GM19240 (cell line): Measurements from ENCODE around the gene BLTP3B.
A peak's percentile ranks its signal among the peaks of the same experiment; 100 is the strongest.
"Not testable (repeated sequence)": the region's sequence is repeated elsewhere in the genome, so short reads cannot be mapped to it uniquely, and the experiment has no call there.

Experiments
- DNase-seq: peaks from one replicate; pipeline ENCODE4 v3.0.0; 2011; ENCODE audit warnings: low spot score; ENCODE audit not compliant: insufficient read length

Gene BLTP3B, protein sequence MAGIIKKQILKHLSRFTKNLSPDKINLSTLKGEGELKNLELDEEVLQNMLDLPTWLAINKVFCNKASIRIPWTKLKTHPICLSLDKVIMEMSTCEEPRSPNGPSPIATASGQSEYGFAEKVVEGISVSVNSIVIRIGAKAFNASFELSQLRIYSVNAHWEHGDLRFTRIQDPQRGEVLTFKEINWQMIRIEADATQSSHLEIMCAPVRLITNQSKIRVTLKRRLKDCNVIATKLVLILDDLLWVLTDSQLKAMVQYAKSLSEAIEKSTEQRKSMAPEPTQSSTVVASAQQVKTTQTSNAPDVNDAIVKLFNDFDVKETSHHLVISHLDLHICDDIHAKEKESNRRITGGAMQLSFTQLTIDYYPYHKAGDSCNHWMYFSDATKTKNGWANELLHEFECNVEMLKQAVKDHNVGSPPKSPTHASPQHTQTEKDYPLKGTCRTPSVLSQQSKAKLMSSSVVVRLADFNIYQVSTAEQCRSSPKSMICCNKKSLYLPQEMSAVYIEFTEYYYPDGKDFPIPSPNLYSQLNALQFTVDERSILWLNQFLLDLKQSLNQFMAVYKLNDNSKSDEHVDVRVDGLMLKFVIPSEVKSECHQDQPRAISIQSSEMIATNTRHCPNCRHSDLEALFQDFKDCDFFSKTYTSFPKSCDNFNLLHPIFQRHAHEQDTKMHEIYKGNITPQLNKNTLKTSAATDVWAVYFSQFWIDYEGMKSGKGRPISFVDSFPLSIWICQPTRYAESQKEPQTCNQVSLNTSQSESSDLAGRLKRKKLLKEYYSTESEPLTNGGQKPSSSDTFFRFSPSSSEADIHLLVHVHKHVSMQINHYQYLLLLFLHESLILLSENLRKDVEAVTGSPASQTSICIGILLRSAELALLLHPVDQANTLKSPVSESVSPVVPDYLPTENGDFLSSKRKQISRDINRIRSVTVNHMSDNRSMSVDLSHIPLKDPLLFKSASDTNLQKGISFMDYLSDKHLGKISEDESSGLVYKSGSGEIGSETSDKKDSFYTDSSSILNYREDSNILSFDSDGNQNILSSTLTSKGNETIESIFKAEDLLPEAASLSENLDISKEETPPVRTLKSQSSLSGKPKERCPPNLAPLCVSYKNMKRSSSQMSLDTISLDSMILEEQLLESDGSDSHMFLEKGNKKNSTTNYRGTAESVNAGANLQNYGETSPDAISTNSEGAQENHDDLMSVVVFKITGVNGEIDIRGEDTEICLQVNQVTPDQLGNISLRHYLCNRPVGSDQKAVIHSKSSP (N-terminal part only)

DNA sequence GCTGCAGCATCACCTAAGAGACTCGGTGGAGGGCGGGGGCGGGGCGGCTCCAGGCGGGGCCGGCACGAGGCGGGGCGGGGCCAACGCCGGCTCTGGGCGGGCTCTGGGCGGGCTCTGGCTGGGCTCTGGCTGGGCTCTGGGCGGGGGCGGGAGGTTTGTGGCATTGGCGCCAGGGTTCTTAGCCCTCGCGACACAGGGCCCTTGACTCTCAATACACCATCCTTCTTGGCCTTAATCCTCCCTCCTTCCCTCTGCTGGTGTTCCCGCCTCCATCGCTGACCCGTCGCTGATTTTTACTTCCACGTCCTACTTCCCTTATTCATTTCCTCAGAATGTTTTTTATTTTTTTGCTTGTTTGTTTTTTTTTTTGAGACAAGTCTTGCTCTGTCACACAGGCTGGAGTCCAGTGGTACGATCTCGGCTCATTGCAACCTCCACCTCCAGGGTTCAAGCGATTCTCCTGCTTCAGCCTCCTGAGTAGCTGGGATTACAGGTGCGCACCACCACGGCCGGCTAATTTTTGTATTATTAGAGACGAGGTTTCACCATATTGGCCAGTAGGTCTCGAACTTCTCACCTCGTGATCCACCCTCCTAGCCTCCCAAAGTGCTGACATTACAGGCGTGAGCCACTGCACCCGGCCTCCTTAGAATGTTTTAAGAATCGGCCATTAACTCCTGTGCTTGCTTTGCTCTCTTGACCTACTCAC, at the start of gene BLTP3B:
TSS of gene BLTP3B (minus strand) at position 24 of the 709 bp plus-strand sequence. CDS start 239 bp downstream, outside the sequence.
- peak; percentile 48 for DNase-seq

DNA sequence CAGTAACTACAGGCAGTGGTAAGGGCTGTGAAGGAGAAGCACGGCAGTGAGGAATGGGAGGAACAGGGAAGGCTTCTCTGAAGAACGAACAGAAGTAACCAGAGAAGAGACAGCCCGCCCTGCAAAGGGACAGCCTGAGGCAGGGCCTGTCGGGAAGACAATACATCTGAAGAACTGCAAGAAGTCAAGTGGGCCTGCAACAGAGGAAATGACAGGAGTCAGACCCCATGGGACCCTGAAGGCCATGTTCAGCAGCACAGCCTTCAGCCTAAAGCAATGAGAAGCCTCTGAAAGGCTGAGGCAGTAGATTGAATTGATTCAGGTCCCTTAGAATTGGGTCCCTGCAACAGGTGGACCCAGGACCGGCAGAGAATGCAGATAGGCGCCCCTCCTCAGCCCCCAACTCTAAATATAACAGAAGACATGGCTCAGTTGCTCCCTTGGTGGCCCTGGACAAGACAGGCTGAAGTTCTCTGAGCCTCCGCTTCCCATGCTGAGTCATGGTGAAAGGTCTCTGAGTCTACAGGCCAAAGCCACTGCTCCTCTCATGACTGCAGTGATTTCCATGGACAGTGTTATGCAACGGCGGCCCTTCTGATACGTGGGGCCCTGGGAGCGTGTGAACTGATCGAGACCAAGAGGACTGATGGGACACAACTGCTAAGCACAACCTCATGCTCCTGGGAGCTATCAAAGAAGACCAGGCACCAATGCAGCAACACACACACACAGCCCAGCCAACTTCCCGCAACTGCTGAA, 47.1 kb upstream of the BLTP3B start:
- DNase-seq = no peak

DNA sequence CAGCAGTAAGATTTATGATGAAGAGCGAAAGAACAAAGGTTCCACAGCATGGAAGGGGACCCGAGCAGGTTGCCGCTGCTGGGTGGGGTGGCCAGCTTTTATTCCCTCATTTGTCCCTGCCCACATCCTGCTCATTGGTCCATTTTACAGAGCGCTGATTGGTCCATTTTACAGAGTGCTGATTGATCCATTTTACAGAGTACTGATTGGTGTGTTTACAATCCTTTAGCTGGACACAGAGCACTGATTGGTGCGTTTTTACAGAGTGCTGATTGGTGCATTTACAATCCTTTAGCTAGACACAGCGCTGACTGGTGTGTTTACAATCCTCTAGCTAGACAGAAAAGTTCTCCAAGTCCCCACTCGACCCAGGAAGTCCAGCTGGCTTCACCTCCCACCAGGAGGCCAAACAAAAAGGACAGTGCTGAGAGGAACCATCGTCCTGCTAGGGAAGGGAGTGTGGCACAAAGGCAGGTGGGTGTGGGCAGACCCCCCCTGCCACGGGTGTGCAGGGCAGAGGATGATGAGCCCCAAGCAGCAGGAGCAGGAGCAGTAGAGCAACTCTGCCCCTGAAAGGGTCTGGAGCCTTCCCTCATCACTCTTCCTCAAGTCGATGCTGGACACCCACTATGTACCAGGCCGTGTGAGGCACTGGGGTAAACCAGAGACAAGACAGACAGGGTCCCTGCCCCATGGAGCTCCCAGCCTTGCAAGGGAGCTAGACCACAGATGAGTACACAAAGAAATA, 46.4 kb upstream of the BLTP3B start:
- DNase-seq = not testable (repeated sequence)

DNA sequence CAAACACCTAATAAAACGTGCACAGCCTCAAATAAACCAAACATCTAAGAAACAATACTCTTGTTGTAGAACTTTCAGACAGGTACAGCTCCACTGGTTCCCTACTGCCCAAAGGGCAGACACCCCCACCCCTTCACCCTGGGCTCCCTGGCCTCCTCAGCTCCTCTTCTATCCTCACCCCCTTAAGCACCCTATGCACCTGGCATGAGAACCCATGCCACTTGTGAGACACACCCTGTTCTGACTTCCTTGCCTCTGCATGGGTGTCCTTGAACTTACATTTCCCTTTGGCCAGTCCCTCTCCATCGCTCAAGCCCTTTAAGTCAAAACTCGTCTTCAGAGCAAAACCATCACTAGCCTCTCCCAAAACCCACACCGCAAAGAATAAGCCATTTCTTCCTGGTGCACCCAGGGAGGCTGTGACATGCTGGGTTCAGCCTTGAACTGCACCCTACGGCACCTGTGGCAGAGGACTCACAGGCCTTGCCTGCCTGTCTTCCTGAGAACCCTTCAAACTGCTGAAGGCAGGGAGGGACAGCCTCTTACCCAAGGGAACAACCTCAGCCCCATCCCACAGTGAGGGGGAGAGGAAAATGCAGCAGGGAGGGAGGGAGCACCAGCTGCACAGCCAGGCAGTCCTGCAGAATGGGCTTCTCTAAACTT, 45.3 kb upstream of the BLTP3B start:
- DNase-seq = no peak

DNA sequence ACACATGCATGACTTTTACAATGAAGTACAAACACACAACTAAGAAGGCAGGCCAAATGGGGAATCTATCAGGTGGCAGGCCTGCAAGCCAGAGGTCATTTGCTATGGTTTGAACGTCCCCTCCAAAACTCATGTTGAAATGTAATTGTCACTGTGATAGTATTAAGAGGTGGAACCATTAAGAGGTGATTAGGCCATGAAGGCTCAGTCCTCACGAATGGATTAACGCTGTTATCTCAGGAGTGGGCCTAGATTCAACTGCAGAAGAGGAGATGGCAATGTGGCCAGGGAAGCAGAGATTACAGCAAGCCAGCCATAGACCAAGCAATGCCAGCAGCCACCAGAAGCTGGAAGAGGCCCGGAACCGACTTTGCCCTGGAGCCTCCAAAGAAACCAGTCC, 44.4 kb upstream of the BLTP3B start:
- no peak for DNase-seq

DNA sequence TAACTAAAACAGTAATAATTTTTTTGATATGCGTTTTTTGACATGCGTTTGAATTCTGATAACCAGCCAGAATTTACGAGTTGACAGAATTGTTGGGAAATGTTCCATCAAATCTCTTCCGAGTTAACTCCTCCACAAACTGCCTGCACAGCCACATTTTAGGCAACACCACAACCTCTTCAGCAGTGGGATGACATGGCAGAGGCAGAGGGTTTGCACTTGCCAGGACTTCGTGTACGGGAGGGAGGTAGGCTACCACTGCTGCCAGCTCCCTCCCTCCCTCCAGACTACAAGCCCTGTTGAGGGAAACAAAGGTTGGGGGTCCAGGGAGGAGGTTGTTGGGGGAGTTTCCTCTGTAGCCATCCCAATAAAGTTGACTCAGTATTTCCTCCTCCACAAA, 43.4 kb upstream of the BLTP3B start:
- DNase-seq = no peak

DNA sequence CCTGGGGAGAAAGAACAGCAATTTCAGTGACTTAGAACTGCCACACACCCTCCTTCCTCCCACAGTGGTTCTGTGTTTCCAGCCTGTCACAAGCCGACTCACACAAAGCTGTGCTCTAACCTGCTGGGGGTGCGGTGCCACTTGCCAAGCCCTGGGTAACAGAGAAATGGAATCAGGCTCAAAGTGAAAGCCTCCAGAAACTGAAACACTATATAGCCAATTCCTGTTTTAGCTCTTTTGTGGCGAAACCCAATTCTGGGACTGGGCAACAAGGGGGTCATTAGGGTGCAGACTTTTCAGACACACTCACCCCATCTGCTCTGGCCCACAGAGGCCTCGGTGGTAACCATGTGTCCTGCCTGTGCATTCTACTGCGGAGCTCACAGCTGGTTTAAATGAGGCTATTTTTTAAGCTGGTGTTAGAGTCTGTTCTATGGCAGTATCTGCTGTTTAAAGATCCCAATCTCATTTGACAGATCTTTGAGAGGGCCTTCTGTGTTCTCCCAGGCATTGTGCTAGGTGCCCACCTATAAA, 42.8 kb upstream of the BLTP3B start:
- peak; percentile 6 for DNase-seq

DNA sequence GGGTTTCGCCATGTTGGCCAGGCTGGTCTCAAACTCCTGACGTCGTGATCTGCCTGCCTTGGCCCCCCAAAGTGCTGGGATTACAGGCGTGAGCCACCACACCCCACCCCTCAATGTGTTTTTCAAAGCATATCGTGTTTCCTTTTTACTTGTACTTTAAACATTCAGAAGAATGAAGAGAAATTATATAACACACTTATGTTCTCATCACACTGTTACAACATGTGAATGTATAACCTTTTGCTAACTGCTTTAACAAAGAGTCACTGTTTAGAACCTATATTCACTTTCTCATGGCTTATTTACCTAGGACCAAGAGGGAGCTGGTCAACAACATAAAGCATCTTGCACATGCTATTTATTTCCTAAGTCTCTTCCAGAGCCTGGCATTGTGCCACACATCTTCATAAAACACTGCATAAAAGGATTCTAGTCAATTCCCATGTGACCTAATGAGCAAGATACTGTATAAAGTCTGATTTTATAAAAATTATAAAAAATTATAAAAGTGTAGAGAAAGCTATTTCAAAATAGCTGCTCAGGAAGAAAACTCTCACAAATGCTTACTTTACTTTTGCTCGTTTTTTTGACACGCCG, 42.0 kb upstream of the BLTP3B start:
- no peak for DNase-seq

DNA sequence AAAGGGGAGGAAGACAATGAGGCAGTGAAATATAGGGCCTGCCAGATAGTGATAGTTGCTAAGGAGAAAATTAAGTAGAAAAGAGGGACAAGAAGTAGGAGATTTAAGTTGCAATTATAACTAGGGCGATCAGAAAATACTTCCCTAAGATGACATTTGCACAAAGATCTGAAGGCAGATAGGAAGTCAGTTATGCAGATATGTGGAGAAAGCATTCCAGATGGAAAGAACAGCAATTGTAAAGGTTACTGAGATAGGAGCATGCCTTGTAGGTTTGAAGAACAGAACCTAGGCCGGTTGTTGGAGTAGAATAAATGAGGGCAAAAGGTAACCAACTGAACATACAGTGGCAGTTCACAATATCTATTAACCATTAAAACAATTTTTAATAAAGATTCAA, 36.6 kb upstream of the BLTP3B start:
- DNase-seq = no peak

DNA sequence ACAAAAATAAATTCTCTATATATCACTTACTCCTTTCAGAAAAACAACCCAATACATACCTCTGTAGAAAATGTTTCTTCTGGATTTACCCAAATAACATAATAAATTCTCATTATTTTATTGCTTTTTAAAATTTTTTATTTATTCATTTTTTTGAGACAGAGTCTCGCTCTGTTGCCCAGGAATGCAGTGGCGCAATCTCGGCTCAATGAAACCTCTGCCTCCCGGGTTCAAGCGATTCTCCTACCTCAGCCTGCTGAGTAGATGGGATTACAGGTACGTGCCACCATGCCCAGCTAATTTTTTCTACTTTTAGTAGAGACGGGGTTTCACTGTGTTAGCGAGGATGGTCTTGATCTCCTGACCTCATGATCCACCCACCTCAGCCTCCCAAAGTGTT, 33.8 kb upstream of the BLTP3B start:
- not testable (repeated sequence) for DNase-seq

DNA sequence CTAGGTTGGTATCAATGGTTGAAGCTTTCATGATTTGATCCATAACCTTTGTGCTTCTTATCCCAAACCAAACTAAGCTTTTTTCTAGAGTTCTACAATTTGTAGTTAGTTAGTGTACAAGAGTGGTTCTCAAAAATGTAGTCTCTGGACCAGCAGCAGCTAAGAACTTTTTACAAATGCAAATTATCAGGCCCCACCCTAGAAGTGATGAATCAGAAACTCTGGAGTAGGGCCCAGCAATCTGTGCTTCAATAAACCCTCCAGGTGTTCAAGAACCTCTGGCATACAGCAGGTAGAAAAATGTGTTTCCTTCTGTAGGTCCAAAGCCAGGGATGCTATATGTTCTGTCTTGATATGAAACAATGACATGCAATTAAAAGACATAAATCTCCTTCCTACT, 31.8 kb upstream of the BLTP3B start:
- DNase-seq = no peak

DNA sequence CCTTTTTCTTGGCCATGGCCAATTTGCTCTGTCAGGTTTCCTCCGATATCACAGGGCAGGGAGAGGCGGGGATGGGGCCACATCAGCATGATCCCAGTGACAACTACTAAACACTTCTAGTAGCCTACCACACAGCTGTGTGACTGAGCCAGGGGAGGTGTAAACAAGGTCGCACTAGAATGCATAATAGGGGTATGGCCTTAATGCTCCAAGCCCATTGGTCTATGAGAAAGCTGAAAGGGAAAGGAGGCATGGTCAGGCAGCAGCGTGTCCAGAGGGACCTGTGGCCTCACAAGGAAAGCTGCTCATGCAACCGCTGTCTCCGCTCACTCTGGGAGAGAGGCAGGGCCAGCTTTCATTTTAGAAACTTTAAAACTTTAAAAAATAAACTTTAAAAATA, 30.4 kb upstream of the BLTP3B start:
- no peak for DNase-seq

DNA sequence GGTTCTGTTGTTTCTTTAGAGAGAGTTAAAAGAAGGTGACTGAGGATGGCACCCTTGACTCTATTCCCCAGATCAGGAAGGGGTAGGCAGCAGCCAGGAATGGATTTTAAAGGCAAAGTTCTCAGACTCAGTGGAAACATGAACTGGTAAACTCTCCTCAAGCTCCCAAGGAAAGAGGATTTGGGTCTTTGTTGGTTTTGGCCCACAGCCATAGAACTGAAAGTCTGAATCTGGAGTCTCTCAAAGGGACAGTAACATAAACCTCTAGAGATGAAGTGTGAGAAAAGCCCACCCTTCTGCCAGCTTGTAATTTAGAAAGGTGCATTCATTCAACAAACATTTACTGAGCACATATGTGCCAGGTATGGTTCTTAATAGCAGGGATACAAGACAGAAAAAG, 28.6 kb upstream of the BLTP3B start:
- no peak for DNase-seq

DNA sequence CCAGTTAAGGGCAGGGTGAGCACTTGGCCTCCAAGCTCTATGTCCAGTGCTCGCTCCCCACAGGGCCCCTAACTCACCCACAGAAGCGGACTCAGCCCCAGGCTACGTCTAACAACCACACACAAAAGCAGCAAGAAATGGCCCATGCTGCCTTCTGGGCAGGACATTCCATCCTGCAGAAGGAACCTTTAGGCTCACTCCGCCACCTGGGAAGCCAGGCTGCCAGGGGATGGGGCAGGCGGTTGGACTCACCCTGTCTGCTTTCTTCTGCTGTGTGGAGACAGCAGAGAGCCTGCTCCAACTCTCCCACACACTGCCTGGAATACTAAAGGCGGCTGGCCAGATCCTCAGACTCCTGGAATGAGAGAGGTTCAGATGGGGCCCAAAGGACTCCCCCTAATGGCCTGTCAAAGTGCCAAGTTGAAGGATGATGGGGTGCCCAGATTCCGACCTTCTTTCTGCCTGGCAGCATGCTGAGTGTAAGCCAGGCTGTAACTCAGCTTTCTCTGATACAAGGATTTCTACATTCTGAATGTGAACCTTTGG, 27.7 kb upstream of the BLTP3B start:
- no peak for DNase-seq

DNA sequence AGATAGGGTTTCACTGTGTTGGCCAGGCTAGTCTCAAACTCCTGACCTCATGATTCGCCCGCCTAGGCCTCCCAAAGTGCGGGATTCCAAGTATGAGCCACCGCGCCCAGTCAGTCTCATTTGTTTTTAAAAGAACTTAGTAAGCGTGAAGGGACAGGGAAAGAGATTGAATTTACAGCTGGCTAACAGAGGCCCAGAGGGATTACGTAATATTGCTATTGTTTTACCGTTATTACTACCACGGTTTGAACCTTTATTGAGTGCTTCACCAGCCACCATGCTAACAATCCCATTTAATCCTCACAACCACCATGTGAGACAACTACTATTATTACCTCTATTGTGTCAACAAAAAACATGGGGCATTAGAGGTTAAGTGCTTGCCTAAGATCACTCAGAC, 26.7 kb upstream of the BLTP3B start:
- no peak for DNase-seq

DNA sequence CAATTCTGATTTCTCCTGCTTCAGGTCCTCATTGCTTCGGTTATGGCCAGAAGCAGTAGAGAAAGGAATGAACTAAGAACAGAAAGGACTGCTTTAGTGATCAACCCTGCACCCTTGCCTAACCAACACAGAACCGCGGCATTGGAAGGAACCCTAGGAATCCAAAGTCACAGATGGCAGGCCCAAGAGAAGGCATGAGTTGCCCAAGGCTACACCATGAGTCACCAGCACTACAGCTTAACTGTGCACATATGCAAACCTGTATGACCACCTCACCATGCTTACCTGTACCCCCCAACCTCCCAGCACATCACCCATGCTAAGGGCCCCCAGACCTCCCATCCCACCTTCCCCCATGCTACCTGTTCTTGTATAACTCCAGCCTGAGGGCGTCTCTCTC, 25.9 kb upstream of the BLTP3B start:
- DNase-seq = no peak

DNA sequence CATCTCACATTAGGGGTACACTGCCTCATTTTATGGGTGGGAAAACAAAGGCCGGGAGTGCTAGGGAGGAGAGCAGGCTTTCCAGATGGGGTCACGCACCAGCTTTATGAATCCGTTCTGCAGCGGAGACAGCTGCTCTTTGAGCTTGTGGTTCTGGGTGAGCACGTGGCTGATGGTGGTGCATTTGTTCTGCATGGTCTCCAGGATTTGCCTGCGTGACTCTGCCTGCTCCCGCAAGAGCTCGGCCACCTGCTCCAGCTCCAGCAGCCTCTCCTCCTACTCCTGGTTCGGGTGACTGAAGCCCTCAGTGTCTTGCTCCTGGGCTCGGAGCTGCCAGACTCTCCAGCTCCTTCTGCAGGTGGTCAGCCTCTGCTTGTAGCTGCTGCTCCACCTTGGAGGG, 23.6 kb upstream of the BLTP3B start:
- no peak for DNase-seq

DNA sequence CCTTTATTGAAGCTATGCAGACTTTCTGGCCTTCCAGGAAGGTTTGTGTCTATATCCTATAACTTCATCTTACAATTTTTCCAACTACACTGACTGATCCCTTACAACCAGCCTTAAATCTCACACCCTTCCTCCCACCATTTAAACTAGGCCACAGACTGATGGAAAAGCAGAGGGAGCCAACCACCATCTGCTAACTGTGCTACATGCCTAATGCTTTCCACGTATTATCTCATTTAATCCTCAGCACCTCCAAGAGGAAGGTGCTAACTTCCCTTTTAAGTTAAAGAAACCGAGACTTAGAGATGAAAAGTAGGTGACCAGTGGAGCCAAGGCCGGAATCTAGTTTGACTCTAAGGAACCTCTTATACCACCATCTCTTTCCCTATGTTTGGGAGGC, 22.7 kb upstream of the BLTP3B start:
- no peak for DNase-seq
